Neural progenitor cell (in vitro differentiated cells): ENCODE results near the gene BTG2. TPM values are rescaled to one million over a fixed set of nuclear protein-coding genes. Genes with fewer than 3 reads are reported as not detected.
A peak's percentile ranks its signal among the peaks of the same experiment; 100 is the strongest.
"Not testable (repeated sequence)": the region's sequence is repeated elsewhere in the genome, so short reads cannot be mapped to it uniquely, and the experiment has no call there.

Experiments
- DNase-seq: peaks from one replicate; pipeline ENCODE4 v3.0.0-alpha.2; 2016; ENCODE audit warnings: low spot score
- H2AFZ ChIP-seq: fragments of 200-600 bp; sonication (generic); replicated peaks from 2 replicates; pipeline ENCODE4 v1.6.1; 2016; ENCODE audit warnings: antibody characterized with exemption
- H3F3A ChIP-seq: fragments of 200-600 bp; sonication (generic); 2 replicates; pipeline ENCODE4 v1.6.1; 2016; ENCODE audit warnings: antibody characterized with exemption, low read depth
- H3K27ac ChIP-seq: fragments of 200-600 bp; sonication (generic); 2 replicates; pipeline ENCODE4 v1.5.1; 2016; ENCODE audit warnings: mild to moderate bottlenecking
- H3K27me3 ChIP-seq: fragments of 200-600 bp; sonication (generic); 2 replicates; pipeline ENCODE4 v1.6.1; 2016; ENCODE audit warnings: mild to moderate bottlenecking, moderate library complexity
- H3K36me3 ChIP-seq: fragments of 200-600 bp; sonication (generic); 2 replicates; pipeline ENCODE4 v1.5.1; 2016
- H3K4me1 ChIP-seq: fragments of 200-600 bp; sonication (generic); 2 replicates; pipeline ENCODE4 v1.6.1; 2016; ENCODE audit warnings: mixed run types
- H3K4me2 ChIP-seq: fragments of 200-600 bp; sonication (generic); 2 replicates; pipeline ENCODE4 v1.6.1; 2016
- H3K4me3 ChIP-seq: fragments of 200-600 bp; sonication (generic); 2 replicates; pipeline ENCODE4 v1.5.1; 2016
- H3K79me2 ChIP-seq: fragments of 200-600 bp; sonication (generic); 2 replicates; pipeline ENCODE4 v1.6.1; 2016; ENCODE audit warnings: low read depth
- H3K9ac ChIP-seq: fragments of 200-600 bp; sonication (generic); 2 replicates; pipeline ENCODE4 v1.6.1; 2016
- H3K9me3 ChIP-seq: fragments of 200-600 bp; sonication (generic); 2 replicates; pipeline ENCODE4 v1.5.1; 2016; ENCODE audit warnings: low read depth
- H4K20me1 ChIP-seq: fragments of 200-600 bp; sonication (generic); 2 replicates; pipeline ENCODE4 v1.6.1; 2016; ENCODE audit warnings: low read depth
- H3K27ac Mint-ChIP-seq: 3 replicates; pipeline ENCODE4 v1.8.0; 2021; ENCODE audit warnings: mixed read lengths
- H3K27me3 Mint-ChIP-seq: 2 replicates; pipeline ENCODE4 v1.8.0; 2022; ENCODE audit warnings: low read depth, mild to moderate bottlenecking, inconsistent platforms, moderate library complexity, mixed read lengths; ENCODE audit not compliant: insufficient read depth
- H3K36me3 Mint-ChIP-seq: 3 replicates; pipeline ENCODE4 v1.8.0; 2021; ENCODE audit warnings: mixed read lengths
- H3K4me1 Mint-ChIP-seq: 3 replicates; pipeline ENCODE4 v1.8.0; 2021; ENCODE audit warnings: mixed read lengths
- H3K4me3 Mint-ChIP-seq: 3 replicates; pipeline ENCODE4 v1.8.0; 2021; ENCODE audit warnings: mild to moderate bottlenecking, moderate library complexity, mixed read lengths
- H3K9me3 Mint-ChIP-seq: 3 replicates; pipeline ENCODE4 v1.8.0; 2020; ENCODE audit warnings: mixed read lengths
- CTCF ChIP-seq: fragments of 200-600 bp; sonication (generic); IDR thresholded peaks from 2 replicates; pipeline ENCODE4 v1.5.1; 2017; ENCODE audit warnings: antibody characterized with exemption, mild to moderate bottlenecking
- EZH2 ChIP-seq: fragments of 200-600 bp; sonication (generic); IDR thresholded peaks from 2 replicates; pipeline ENCODE4 v1.6.1; 2017; ENCODE audit warnings: antibody characterized with exemption, mild to moderate bottlenecking, moderate library complexity
- EZH2phosphoT487 ChIP-seq: fragments of 200-600 bp; sonication (generic); IDR thresholded peaks from 2 replicates; pipeline ENCODE4 v1.6.1; 2017; ENCODE audit warnings: antibody characterized with exemption
- total RNA-seq: library from RNA; depleted of rRNA; stranded (reverse); fragments of >200 nt; gene quantifications from 2 replicates; pipeline ENCODE4 v1.2.3, GENCODE V29; 2015; ENCODE audit warnings: low replicate concordance

BTG2 gene
- total RNA-seq, 1 donor from 2014 or later = 26.5 TPM

DNA sequence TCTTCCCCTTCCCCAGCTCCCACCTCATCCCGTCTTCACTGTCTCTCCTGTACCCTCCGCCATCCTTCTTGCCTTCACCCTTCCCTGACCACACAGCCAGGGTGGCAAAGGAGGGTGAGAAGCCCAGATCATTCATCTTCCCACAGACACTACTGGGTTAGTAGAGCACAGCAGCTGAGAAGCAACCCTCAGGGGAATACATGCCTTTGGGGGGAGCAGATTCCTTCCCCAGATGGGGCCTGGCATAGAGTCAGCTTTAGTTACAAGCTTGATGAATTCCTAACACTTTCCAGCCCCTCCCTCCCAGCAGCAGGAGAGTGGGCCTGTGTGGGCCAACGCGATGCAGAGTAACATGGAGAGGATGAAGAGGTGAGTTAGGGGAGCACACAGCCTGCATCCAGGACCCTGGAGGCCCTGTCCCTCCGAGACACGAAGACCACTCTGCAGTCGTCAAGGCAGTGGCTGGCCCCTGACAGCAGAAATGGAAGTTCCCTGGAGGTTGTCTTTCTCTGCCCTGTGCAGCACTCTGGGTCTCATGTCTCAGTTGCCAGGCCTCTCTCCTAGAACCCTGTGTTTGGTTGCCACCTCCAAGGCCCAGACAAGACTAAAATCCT, 8.8 kb upstream of the BTG2 start:
- Histone ChIP-seq H3K27ac (no peak overlapping the region), H3K4me2 (no peak overlapping the region), H3K27me3 (peaks cover 53% of the 10 kb centered on the region), H3K9ac (no peak overlapping the region), H3K79me2 (no peaks in the 10 kb centered on the region), H3K4me3 (no peak overlapping the region), H3F3A (no peaks in the 10 kb centered on the region), H3K9me3 (no peaks in the 10 kb centered on the region), H3K4me1 (peaks cover 4% of the 10 kb centered on the region), H2AFZ (no peak overlapping the region), H4K20me1 (no peaks in the 10 kb centered on the region), H3K36me3 (no peaks in the 10 kb centered on the region)
- H3K36me3 Mint-ChIP-seq = no peaks in the 10 kb centered on the region
- H3K4me3 Mint-ChIP-seq = no peak overlapping the region
- no peaks in the 10 kb centered on the region for H3K9me3 Mint-ChIP-seq
- peaks cover 18% of the 10 kb centered on the region for H3K4me1 Mint-ChIP-seq
- no peak for DNase-seq
- TF ChIP-seq CTCF (no peak), EZH2phosphoT487 (no peak), EZH2 (no peak)
- H3K27me3 Mint-ChIP-seq = peaks cover 14% of the 10 kb centered on the region
- peak overlapping the region; percentile 16 for H3K27ac Mint-ChIP-seq

DNA sequence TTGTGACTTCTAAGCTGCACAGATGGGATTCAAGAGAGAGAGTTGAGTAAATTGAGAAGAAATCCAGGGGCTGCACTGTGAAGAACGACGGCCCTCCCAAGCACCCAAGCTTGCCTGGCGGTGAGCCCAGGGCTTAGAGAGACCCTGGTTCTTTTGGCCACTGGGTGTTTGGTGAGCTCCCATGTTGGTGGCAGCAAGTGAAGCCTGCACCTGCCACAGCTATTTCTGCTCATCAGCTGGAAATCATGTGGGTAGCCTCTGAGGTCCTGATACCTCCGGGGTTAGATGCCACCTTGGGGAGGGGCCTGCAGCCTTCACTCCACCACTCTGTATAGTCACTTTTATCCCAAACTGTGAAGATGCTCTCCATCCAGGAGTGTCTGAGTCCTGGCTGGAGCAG, 6.2 kb upstream of the BTG2 start:
- Histone ChIP-seq H3K9me3 (no peaks in the 10 kb centered on the region), H3K4me2 (no peak overlapping the region), H3K4me1 (peaks cover 4% of the 10 kb centered on the region), H3K9ac (no peak overlapping the region), H4K20me1 (no peaks in the 10 kb centered on the region), H3K79me2 (no peaks in the 10 kb centered on the region), H3K27ac (no peak overlapping the region), H3K36me3 (no peaks in the 10 kb centered on the region), H3K27me3 (peaks cover 70% of the 10 kb centered on the region), H2AFZ (no peak overlapping the region), H3F3A (peaks cover 3% of the 10 kb centered on the region), H3K4me3 (no peak overlapping the region)
- TF ChIP-seq EZH2 = no peak
- TF ChIP-seq EZH2phosphoT487 = no peak
- TF ChIP-seq CTCF = no peak
- no peaks in the 10 kb centered on the region for H3K9me3 Mint-ChIP-seq
- peaks cover 13% of the 10 kb centered on the region for H3K4me1 Mint-ChIP-seq
- DNase-seq = no peak
- no peaks in the 10 kb centered on the region for H3K36me3 Mint-ChIP-seq
- peaks cover 10% of the 10 kb centered on the region for H3K27me3 Mint-ChIP-seq
- H3K4me3 Mint-ChIP-seq = no peak overlapping the region
- no peak overlapping the region for H3K27ac Mint-ChIP-seq

DNA sequence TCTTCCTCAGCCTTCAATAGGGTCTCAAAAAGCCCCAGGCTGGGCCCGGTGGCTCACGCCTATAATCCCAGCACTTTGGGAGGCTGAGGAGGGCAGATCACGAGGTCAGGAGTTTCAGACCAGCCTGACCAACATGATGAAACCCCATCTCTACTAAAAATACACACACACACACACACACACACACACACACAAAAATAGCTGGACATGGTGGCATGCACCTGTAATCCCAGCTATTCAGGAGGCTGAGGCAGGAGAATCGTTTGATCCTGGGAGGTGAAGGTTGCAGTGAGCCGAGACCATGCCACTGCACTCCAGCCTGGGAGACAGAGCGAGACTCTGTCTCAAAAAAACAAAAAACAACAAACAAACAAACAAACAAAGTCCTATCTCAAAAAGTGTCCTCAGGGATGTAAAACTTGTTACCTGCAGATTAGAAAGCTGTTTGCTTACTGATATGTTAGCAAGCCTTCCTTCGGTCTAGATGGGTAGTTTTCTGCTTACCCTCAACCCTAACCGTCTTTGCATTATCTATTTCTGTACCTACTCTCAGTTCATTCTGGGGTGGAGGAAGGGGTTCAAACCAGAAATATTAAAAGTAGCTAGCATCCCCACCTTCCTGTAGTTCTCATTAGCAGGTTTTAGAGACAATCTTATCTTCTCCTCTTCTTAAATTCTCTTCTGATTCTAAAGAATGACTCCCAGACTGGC, 5.4 kb upstream of the BTG2 start:
- peaks cover 15% of the 10 kb centered on the region for H3K27me3 Mint-ChIP-seq
- not testable (repeated sequence) for DNase-seq, H3K4me3 Mint-ChIP-seq, H3K9me3 Mint-ChIP-seq, H3K79me2 ChIP-seq, H3K4me1 ChIP-seq, H3K27ac Mint-ChIP-seq, H3K9ac ChIP-seq, H3K4me3 ChIP-seq, H3K36me3 ChIP-seq, H3K4me2 ChIP-seq, H3K27ac ChIP-seq, H3F3A ChIP-seq, H3K36me3 Mint-ChIP-seq, H4K20me1 ChIP-seq, H2AFZ ChIP-seq, H3K9me3 ChIP-seq
- H3K4me1 Mint-ChIP-seq = peaks cover 19% of the 10 kb centered on the region
- H3K27me3 ChIP-seq = peaks cover 70% of the 10 kb centered on the region
